Adrenal gland (tissue), 5 donors: ENCODE data around the gene SNRK.

Source experiments
- POLR2A ChIP-seq, 2 donors: fragments of 450-650 bp; IDR thresholded peaks; one replicate each; pipeline ENCODE4 v1.6.1; 2017; ENCODE audit warnings: antibody characterized with exemption in 2 of 2, mild to moderate bottlenecking in 2 of 2, moderate library complexity in 1 of 2
- TF ChIP-seq, protein P1 (sequence below), 6 experiments: fragments of 450-650 bp in 4 of 6; fragments of 200-600 bp in 2 of 6; sonication (generic) in 1 of 6; IDR thresholded peaks; 1 replicate in 5 of 6; 2 replicates in 1 of 6; pipeline versions ENCODE4 v1.5.1 to v1.8.0; 2016 to 2021; ENCODE audit warnings: antibody characterized with exemption in 6 of 6, mild to moderate bottlenecking in 2 of 6, moderate library complexity in 1 of 6
- donor health status: DM: no; HTN: no; CAD: no.

DNA sequence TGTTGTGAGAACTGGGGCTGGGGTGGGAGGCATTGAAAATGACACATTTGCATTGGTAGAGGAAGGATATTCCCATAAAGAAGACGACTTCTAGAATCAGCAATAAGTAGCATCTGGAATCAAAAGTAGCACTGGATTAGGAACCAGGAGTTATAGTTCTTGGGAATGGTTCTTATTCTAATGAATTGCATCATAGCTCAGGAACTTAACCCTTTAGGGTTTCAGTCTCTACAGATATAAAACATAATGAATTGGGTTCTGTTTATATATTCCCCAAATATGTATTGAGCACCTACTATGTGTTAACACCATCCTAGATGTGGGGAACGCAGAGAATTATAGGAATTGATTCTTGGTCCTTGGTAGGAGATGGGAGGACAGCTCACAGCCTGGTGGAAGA, 16.3 kb upstream of the SNRK start:
- TF ChIP-seq, protein P1, sequence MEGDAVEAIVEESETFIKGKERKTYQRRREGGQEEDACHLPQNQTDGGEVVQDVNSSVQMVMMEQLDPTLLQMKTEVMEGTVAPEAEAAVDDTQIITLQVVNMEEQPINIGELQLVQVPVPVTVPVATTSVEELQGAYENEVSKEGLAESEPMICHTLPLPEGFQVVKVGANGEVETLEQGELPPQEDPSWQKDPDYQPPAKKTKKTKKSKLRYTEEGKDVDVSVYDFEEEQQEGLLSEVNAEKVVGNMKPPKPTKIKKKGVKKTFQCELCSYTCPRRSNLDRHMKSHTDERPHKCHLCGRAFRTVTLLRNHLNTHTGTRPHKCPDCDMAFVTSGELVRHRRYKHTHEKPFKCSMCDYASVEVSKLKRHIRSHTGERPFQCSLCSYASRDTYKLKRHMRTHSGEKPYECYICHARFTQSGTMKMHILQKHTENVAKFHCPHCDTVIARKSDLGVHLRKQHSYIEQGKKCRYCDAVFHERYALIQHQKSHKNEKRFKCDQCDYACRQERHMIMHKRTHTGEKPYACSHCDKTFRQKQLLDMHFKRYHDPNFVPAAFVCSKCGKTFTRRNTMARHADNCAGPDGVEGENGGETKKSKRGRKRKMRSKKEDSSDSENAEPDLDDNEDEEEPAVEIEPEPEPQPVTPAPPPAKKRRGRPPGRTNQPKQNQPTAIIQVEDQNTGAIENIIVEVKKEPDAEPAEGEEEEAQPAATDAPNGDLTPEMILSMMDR (IDR thresholded peaks at IDR 0.05) = no peak
- no peak for TF ChIP-seq POLR2A (IDR thresholded peaks at IDR 0.05)
